Measurements from ENCODE around the gene RANBP1.

Gene RANBP1

GRCh38 chr22:20076627-20077172 is 39.2 kb upstream of the RANBP1 start:
- CTCF ChIA-PET: no interaction called here
- TF ChIP-seq CTCF (IDR thresholded peaks at IDR 0.05; ENCODE audit: insufficient read depth, low read length, missing control alignments): no peak
- no peak for DNase-seq (ENCODE audit: low read depth, low spot score)
- no peak overlapping the region for H3K4me3 ChIP-seq (ENCODE audit: low read depth, low read length)
- POLR2A ChIA-PET: no interaction called here

DNA sequence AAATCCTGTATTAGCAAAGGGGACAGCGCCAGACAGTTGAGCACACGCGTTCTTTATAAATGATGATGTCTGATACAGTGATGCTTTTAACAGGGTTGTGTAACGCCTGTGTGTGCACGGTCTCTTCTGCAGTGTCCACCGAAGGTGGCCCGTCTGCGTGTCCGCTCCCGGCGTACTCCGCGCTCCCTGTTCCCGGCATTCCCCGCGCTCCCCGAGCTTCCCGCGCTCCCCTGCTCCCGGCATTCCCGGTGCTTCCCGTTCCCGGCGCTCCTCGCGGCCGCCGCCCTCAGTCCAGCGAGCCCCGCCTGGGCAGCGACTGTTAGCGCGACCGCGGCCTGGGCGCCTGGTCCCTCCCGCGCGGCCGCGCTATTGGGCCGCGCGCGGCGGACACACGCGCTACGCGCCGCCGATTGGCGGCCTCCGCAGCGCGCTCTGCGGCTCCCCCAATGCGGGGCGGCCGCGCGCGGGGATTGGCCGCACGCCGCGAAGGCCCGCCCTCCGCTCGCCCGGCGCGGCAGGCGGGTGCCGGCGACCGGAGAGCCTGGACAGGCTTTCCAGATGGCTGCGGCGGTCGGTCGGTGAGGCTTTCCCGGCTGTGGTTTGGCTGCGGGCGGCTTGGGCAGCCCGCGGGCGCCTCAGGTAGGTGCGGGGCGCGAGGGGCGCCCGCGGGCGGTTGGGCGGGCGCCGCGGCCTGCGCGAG is 36.0 kb upstream of the RANBP1 start, which contains the start of gene DGCR8:
DGCR8 (plus strand) TSS at position 497 of the 700 bp plus-strand sequence. CDS start 5,723 bp downstream, outside the sequence.
- ChIA-PET POLR2A (interaction anchor here (0.9 kb wide), 1 partner anchor 31 kb away, joined by 3 read pairs; no protein-coding TSS in a partner anchor), CTCF (interaction anchor here (0.6 to 0.7 kb wide), 2 partner anchors 11 to 15 kb away, joined by 3 read pairs; no protein-coding TSS in a partner anchor)
- DNase-seq (ENCODE audit: low read depth, low spot score): peak; percentile 44
- no peak for TF ChIP-seq CTCF (IDR thresholded peaks at IDR 0.05; ENCODE audit: insufficient read depth, low read length, missing control alignments)
- peak within 1 kb of the TSS; percentile 66 for H3K4me3 ChIP-seq (ENCODE audit: low read depth, low read length)

GRCh38 chr22:20080445-20080775 is 35.5 kb upstream of the RANBP1 start:
- DNase-seq (ENCODE audit: low read depth, low spot score): no peak
- CTCF ChIA-PET: no interaction called here
- H3K4me3 ChIP-seq (ENCODE audit: low read depth, low read length): peak overlapping the region; percentile 66
- POLR2A ChIA-PET: interaction anchor here (0.9 kb wide), 1 partner anchor 30 kb away, joined by 3 read pairs; no protein-coding TSS in a partner anchor
- TF ChIP-seq CTCF (IDR thresholded peaks at IDR 0.05; ENCODE audit: insufficient read depth, low read length, missing control alignments): no peak

GRCh38 chr22:20080776-20081654 is 34.9 kb upstream of the RANBP1 start:
- ChIA-PET POLR2A (no interaction called here), CTCF (no interaction called here)
- DNase-seq (ENCODE audit: low read depth, low spot score): no peak
- TF ChIP-seq CTCF (IDR thresholded peaks at IDR 0.05; ENCODE audit: insufficient read depth, low read length, missing control alignments): no peak
- peak overlapping the region; percentile 66 for H3K4me3 ChIP-seq (ENCODE audit: low read depth, low read length)

DNA sequence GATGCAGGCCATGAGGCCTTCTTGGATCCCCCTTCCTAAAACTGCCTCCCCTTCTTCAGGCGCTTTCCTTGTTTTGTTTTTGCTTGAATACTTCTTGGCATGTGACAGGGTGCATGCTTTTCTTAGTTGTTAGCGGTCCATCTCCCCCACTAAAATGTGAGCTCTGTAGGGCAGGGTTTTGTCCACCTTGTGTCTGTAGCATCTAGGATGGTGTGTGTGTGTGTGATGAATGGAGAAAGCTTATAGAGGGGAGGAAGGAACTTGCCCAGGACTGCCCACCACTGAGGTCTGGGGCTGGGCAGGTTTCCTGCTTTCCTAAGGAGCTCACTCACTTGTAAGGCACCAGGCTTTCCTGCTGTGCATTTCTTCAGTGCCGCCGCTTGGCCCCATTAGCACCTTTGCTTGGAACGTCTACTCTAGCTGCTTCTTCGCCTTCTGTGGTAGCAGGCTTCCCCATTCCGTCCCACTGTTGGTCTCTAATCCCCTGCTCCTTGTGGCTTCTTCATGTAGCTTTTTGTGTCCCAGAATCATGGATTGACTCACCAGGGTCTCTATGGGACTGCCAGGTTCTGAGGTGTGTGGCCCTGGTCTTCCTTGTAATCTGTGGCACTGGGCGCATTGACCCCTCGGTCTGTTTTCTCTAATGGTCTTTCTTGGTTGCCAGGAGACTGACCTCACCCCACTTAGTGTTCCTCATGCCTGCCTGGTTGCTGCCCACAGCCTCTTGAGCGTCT is 32.6 kb upstream of the RANBP1 start:
- DNase-seq (ENCODE audit: low read depth, low spot score): no peak
- H3K4me3 ChIP-seq (ENCODE audit: low read depth, low read length): no peak overlapping the region
- ChIA-PET CTCF (interaction anchor here (0.7 to 1.0 kb wide), 2 partner anchors 9 to 27 kb away, joined by 3 read pairs; no protein-coding TSS in a partner anchor), POLR2A (interaction anchor here (0.7 kb wide), 1 partner anchor 13 kb away, joined by 4 read pairs; no protein-coding TSS in a partner anchor)
- no peak for TF ChIP-seq CTCF (IDR thresholded peaks at IDR 0.05; ENCODE audit: insufficient read depth, low read length, missing control alignments)
